SK-N-DZ (cell line): Measurements from ENCODE around the gene TMEM233. TPM values are rescaled to one million over a fixed set of nuclear protein-coding genes. Genes with fewer than 3 reads are reported as not detected.

Experiments used
- DNase-seq: peaks from one replicate; pipeline ENCODE4 v3.0.0-alpha.2; 2015; ENCODE audit warnings: low spot score
- polyA plus RNA-seq, 2 experiments: library from polyadenylated mRNA; depleted of rRNA; stranded (reverse); fragments of >200 nt; gene quantifications; 2 replicates each; pipeline ENCODE4 v1.2.3, GENCODE V29; 2014

Gene TMEM233
- polyA plus RNA-seq (2014; cell fraction: cytosol; rRNA removed) = 0.15 and 0.37 TPM in 2 replicates
- 0.07 TPM in 1 of 2 replicates, not detected in the other for polyA plus RNA-seq (2014; cell fraction: nucleus; rRNA removed)

DNA sequence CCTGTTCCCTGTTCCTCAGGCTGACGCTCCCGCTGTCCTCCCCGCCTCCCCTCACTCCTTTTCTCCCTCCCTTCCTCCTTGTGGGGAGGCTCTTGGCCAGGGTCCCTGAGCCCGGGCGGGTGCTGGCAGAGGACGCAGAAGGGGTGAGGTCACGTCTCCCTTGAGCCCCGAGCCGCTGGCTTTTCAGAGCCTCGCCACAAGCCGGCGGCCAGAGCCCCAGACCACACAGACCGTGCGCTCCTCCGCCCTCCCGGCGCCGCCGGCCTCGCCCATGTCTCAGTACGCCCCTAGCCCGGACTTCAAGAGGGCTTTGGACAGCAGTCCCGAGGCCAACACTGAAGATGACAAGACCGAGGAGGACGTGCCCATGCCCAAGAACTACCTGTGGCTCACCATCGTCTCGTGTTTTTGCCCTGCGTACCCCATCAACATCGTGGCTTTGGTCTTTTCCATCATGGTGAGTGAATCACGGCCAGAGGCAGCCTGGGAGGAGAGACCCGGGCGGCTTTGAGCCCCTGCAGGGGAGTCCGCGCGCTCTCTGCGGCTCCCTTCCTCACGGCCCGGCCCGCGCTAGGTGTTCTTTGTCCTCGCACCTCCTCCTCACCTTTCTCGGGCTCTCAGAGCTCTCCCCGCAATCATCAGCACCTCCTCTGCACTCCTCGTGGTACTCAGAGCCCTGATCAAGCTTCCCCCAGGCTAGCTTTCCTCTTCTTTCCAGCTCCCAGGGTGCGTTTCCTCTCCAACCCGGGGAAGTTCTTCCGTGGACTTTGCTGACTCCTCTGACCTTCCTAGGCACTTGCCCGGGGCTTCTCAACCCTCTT lies at the start of gene TMEM233:
Gene TMEM233, plus strand, starts transcription at position 197 of the 821 bp plus-strand sequence. Its CDS starts 75 bp downstream, at position 272.
- DNase-seq = peak; percentile 17

- DNase-seq = peak; percentile 58
Observed at GRCh38 chr12:119544765-119545625, 48.6 kb upstream of the TMEM233 start.

DNA sequence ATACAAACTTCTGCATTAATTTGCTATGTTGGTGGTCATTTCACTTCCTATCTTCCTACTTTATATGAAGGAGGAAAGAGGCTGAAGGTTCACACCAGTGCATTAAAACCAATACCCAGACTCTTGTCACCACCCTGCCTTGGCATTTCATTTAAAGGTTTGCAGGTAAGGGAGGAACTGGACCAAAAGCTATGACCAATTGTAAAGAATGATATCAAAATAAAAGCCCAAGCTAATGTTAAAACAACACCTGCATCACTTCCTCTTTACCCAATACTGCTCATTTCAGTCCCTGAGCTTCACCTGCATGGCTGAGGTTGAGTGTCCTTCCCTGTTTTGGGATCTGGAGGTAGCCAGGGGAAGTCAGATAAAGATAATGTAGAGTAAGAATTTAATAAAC lies 47.2 kb upstream of the TMEM233 start:
- no peak for DNase-seq

- DNase-seq = no peak
Observed at GRCh38 chr12:119547001-119547400, 46.6 kb upstream of the TMEM233 start.

GRCh38 chr12:119556854-119557253 lies 36.7 kb upstream of the TMEM233 start:
- DNase-seq = no peak

- no peak for DNase-seq
Observed at GRCh38 chr12:119565404-119565803, 28.2 kb upstream of the TMEM233 start.

- no peak for DNase-seq
Observed at GRCh38 chr12:119570771-119571170, 22.8 kb upstream of the TMEM233 start.

DNA sequence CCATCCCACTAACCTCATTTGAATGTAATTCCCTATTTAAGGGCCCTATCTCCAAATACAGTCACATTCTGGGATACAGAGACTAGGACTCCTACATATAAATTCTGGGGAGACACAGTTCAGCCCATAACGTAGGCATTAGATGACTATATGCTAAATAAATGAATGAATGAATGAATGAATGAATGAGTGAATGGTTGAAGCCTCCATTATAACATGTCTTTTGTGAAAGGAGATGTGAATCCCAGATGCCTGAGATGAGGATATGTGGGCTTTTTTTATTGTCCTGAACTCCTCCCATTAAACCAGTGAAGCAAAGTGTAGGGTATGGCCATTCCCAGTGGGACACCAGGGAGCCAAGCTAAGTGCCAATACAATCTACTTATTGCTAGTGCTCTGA lies 20.5 kb upstream of the TMEM233 start:
- no peak for DNase-seq

DNA sequence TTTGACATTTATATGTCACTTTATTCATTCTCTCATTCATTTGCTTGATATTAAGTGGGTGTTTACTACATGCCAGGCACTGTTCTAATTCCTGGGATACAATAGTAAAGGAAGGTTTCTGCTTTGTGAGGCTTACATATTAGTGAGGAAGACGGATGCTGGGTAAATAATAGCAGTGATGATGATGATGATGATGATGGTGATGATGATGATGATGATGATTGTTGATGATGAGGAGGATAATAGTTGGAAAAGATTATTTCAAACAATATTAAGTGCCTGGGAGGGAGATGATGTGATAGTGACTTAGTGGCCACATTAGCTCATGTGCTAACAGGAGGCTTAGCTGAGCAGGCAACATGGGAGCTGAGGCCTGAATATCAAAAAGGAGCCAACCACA lies 19.3 kb upstream of the TMEM233 start:
- no peak for DNase-seq

GRCh38 chr12:119576118-119576810 lies 17.3 kb upstream of the TMEM233 start:
- DNase-seq = no peak

- no peak for DNase-seq
Observed at GRCh38 chr12:119576915-119577314, 16.7 kb upstream of the TMEM233 start.

GRCh38 chr12:119578112-119578511 lies 15.5 kb upstream of the TMEM233 start:
- no peak for DNase-seq

DNA sequence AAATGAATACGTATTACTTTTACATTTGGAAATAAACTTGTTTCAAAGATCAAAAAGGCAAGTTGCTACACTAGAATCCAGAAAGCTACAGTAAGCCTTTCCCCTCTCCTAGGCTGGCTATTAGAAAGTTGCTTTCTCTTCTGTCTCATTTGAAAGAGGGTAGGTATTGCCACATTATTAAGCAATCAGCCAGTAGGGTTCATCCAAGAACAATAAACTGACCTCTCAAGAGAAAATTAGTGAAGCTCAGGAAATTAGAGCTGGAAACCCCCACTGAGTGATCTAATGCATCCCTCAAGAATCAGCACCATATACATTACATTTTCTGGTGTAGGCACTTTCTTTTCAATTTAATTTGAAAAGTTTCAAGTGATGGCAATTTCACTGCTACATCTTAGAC lies 4.5 kb upstream of the TMEM233 start:
- DNase-seq = no peak

DNA sequence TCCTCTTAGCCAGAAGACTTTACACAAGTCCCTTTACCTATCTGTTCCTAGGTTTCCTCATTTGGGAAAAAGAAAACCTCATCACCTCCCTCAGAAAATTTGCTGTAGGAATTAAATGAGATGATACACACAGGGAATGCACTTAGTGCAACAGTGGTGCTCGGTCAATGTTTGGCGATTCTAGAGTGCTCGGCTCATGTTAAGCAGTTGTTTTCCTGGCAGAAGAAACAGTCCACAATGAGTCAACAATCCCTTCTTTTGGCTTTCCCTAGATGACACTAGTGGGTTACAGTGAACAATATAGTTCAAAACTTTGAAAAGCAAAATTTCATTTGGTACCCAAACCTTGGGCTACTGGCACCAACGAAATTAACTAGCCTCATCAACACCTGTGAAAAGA lies 3.9 kb upstream of the TMEM233 start:
- no peak for DNase-seq

DNA sequence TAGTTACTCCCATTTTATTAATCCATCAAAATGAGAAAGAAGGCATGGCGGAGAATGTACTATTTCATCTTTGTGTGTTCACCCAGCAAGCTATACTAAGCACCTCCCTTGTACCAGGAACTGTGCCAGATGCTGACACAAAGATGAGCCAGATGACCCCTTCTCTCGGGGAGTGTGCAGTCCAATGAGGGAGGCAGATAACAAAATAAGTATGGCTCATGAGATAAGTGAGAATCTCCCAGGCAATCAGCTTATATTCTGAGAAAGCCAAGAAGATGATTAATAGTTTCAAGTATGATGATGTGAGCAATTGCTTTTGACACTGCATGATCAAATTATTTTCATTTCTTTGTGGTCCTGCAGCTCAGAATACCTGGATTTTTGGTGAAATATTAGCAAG lies 1.3 kb upstream of the TMEM233 start:
- DNase-seq = peak; percentile 15

- peak; percentile 20 for DNase-seq
Observed at GRCh38 chr12:119594399-119594730, 791 bp downstream of the TMEM233 start.

- peak; percentile 41 for DNase-seq
Observed at GRCh38 chr12:119594772-119595445, 1.3 kb downstream of the TMEM233 start.

GRCh38 chr12:119598159-119598558 lies 4.6 kb downstream of the TMEM233 start:
- DNase-seq = no peak

DNA sequence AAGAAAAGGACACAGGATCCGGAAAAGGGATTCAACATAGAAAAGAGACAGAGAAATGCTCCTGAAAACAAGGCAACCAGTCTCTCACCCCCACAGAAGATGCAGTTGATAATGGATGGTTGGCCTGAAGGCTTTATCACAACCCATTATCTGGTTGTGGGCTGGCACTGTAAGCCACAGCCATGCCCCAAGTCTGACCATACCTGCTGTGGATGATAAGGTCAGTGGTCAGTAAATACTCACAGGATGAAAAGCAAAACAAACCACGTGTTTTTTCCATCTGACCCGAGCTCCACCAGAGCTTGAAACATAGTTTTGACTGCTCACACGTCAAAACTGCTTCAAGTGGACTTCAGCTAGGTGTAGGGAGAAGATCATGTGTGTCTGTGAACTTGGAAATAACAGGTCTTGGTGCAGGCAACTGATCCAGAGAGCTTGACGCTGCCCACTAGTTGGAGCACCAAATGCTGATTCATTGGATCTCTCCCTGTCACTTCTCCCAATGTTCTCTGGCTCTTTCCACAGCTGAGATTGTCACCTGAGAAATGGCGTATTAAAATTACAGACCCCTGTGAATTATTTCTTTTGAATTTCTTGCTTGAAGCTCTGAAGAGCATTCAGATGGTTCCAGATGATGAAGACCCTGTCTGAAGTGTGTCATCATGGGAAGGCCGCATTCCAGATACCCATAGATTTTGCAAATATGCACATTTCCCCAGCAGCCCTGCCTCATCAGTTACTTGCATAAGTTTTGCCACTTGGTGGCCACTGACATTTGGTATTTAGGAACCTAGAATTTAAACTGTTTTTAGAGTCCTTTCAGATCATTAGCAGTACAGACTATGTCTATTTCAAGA lies 8.5 kb downstream of the TMEM233 start:
- DNase-seq = peak; percentile 49

DNA sequence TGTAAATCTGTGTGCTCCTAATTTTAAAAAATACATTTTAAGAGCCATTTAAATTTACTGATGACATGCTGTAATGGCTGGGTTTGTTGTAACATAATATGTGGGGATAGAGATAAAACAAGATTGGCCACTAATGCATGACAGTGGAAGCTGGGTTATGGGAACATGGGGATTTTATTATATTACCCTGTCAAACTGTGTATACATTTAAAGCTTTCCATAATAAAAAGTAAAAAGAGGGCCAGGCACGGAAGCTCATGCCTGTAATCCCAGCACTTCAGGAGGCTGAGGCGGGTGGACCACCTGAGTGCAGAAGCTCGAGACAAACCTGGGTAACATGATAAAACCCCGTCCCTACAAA lies 9.1 kb downstream of the TMEM233 start:
- DNase-seq = peak; percentile 56
